DOHH2 (cell line): Measurements from ENCODE around the gene TRIB2.

ENCODE experiments used
- CTCF ChIP-seq: fragments of 200-600 bp; sonication (generic); IDR thresholded peaks from one replicate; pipeline ENCODE4 v1.5.1; 2014; ENCODE audit warnings: antibody characterized with exemption, mild to moderate bottlenecking, low read depth, low read length; ENCODE audit not compliant: poor library complexity, severe bottlenecking
- EZH2phosphoT487 ChIP-seq: fragments of 200-600 bp; sonication (generic); IDR thresholded peaks from 2 replicates; pipeline ENCODE4 v1.6.1; 2017; ENCODE audit warnings: borderline replicate concordance, mild to moderate bottlenecking, antibody characterized with exemption, low read length, moderate library complexity, mixed read lengths

GRCh38 chr2:12739721-12740254 lies 23.1 kb downstream of the TRIB2 start:
- TF ChIP-seq CTCF, result no peak
- no peak for TF ChIP-seq EZH2phosphoT487
